ENCODE results near the gene MARCHF11. TPM values are rescaled to one million over a fixed set of nuclear protein-coding genes. Genes with fewer than 3 reads are reported as not detected.

Gene MARCHF11
- polyA plus RNA-seq, 3 donors: 3.0 to 5.7 (median 4.3) TPM

DNA sequence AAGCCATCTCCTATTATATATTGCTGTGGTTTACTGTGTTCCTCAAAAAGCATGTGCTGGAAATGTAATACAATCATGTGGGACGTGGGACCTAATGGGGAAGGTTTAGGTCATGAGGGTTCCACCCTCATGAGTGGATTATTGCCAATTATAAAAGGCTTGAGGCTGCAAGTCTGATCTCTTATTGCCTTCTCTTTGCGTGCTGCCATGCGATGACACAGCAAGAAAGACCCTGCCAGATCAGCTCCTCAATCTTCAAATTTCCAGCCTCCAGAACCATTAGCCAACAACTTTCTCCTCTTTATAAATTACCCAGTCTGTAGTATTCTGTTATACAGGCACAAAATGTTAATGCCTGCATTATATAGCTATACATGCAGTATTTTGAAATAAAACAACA lies 45.4 kb downstream of the MARCHF11 start:
- DNase-seq (ENCODE audit: low read depth in 3 of 3, low spot score in 2 of 3): no peak

DNA sequence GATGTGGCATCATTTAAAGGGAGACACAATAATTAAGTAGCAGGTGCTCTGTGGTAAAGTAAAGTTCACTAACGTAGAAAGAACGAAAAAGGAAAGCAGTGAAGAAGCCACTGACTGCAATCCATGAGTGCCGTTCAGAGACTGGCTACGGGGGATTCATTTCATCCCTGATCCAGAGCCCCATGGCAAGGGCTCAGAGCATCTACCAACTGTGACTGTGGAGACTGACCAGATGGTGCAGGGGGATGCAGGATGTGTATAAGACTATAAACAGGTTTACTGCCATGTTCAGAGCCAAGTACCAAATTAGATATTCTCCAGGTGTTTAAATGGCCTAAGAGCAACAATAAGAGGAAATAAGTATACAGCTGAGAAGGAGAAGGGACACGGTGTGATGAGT lies 47.7 kb downstream of the MARCHF11 start:
- DNase-seq (ENCODE audit: low read depth in 3 of 3, low spot score in 2 of 3): no peak

DNA sequence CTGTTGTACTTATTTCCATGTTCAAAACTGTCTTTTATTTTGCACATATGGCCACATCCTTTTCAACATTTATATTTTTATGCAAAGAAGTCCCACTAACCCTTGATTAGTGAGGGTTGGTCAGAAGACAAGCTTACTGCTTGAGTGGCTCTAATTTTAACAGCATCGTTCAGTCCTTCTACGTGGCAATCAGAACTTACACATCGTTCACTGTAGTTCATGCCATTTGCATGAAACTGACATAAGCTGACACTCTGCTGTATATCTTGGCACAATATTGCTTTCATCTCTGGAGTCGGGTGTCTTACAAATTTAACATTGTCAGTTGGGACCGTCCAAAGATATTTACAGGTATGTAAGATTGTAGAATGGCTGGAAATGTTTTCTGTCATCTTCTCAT lies 50.6 kb downstream of the MARCHF11 start:
- DNase-seq (ENCODE audit: low read depth in 3 of 3, low spot score in 2 of 3): no peak

GRCh38 chr5:16127865-16128544 lies 51.6 kb downstream of the MARCHF11 start:
- no peak for DNase-seq (ENCODE audit: low read depth in 3 of 3, low spot score in 2 of 3)

GRCh38 chr5:16120579-16120978 lies 59.0 kb downstream of the MARCHF11 start:
- DNase-seq (ENCODE audit: low read depth in 3 of 3, low spot score in 2 of 3): no peak

DNA sequence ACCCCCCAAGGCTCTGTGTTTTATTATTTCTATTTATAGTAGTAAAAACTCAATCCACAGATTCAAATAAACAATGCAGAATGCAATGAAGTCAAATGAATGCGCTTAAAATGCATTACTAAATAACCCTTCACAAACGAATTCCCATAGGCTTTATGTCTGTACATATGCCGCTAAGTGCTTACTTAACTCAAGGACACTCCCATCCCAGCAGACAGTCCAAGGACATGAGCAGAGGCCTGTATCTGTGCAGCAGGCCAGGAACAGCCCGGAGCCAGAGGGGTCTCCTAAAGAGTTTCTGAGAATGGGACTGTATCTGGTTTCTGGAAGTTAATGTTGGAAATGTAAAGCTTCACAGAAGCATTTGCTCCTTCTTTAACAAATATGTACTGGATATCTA lies 59.8 kb downstream of the MARCHF11 start:
- DNase-seq (ENCODE audit: low read depth in 3 of 3, low spot score in 2 of 3): no peak

DNA sequence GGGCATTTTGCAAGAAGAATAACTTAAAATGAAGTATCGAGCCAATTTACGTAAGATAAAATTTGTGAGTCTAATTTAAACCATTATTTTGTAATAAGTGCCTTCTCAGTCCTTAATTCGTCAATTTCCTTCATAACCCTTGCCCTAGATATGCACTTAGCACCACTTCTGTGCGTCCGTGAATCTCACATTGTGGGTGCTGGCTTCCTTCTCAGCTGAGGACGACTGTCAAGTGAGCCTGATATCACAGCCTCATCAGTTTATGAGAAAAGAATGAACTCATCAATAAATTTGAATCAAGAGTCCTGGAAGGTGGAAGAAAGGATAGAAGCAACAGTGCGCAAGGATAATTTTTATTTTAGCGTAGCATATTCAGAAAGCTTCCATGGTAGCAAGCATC lies 64.5 kb downstream of the MARCHF11 start:
- DNase-seq (ENCODE audit: low read depth in 3 of 3, low spot score in 2 of 3): no peak

DNA sequence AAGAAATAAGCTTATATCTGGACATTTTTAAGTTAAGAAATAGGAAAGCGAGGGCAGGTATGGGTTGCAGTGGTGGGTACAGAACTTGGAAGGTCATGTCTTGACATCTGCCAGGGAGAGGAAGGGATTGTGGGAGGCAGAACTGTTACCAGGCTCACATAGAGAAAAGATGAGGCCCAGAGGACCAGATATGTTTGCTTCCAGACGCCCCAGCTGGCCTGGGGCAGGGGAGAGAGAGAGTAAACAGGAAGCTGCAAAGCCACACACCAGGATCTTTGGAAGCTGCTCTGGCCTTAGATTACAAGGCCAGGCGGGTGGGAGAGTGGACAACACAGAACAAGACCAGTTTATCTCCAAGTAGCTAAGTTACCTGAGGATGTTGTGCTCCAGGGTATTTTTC lies 71.2 kb downstream of the MARCHF11 start:
- DNase-seq (ENCODE audit: low read depth in 3 of 3, low spot score in 2 of 3): no peak

- no peak for DNase-seq (ENCODE audit: low read depth in 3 of 3, low spot score in 2 of 3)
These were observed 74.6 kb downstream of the MARCHF11 start for GRCh38 chr5:16104961-16105360.

GRCh38 chr5:16095612-16096011 lies 84.0 kb downstream of the MARCHF11 start:
- DNase-seq (ENCODE audit: low read depth in 3 of 3, low spot score in 2 of 3): no peak

- no peak for DNase-seq (ENCODE audit: low read depth in 3 of 3, low spot score in 2 of 3)
These were observed 89.3 kb downstream of the MARCHF11 start for GRCh38 chr5:16090270-16090669.

DNA sequence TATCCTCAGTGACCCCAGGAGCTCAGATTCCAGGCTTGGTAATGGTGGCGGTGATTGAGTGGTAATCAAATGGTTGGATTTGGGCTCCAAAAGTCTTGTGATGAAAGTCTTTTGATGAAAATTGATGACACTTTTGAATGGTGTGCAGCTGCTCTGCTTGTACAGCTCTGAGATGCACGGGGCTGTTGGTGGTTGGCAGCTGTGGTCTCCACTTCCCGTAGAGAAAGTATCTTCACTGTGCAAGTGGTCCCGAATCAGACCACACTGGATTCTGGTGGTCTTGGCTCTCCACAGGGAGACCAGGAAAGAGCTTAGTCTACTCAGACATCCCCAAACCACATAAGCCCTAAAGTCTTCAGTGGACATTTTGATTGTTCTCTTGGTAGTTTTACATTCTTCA lies 96.6 kb downstream of the MARCHF11 start:
- no peak for DNase-seq (ENCODE audit: low read depth in 3 of 3, low spot score in 2 of 3)

GRCh38 chr5:16082053-16082452 lies 97.5 kb downstream of the MARCHF11 start:
- no peak for DNase-seq (ENCODE audit: low read depth in 3 of 3, low spot score in 2 of 3)

DNA sequence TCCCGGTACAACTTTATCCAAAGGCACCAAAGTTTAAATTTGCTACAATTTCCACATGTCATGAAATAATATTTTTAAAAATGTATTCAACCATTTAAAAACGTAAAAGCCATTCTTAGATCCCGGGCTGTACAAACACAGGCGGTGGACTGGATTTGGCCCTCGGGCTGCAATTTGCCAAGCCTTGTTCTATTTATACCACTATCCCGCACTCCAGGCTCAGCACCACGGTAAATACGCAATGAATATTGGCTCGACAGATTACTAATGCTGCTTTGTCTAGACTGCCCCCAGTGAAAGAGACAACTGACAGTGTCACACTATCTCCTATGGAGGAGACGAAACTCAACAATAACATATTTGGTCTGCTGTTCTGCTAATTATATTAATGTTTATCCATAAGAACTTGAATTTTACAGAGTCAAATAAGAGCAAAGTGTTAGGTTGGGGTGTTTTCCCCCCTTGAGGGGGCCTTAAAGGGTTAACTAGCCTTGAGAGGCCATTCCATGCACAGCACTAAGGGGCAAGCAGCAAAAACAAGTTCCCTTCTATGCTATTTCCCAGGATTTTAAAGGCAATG lies 98.1 kb downstream of the MARCHF11 start:
- no peak for DNase-seq (ENCODE audit: low read depth in 3 of 3, low spot score in 2 of 3)

DNA sequence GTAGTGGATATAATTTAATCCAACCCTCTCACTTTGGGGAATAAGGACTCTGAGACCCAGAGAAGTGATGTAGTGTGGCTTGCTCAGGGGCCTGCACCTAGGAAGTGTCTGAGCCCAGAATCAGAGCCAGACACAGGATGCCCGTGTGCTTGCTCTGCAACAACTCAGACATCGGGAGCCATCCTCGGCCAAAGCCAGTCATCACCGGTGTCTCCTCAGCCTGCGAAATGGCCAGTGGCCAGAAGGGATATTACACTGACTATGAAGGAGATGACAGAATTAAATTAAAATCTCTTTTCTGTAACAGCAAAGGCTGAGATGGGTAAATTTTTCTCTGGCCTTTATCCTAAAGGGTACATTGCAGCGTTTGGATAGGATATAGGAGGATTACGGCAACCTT lies 102.9 kb downstream of the MARCHF11 start:
- DNase-seq (ENCODE audit: low read depth in 3 of 3, low spot score in 2 of 3): no peak

DNA sequence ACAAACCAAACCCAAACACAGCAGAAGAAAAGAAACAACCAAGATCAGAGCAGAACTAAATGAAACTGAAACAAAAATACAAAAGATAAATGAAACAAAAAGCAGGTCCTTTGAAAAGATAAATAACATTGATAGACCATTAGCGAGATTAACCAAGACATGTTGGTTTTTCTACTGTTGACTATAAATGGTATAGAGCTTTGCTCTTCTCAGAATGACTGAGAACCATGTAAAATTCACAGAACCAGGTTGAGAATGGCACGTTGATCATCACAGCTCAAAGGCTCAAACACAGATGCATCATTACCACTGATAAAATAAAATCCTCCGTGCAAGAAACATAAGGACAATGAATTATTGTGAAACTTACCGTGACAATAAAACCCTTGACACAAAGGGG lies 105.2 kb downstream of the MARCHF11 start:
- DNase-seq (ENCODE audit: low read depth in 3 of 3, low spot score in 2 of 3): no peak

GRCh38 chr5:16072616-16073015 lies 107.0 kb downstream of the MARCHF11 start:
- no peak for DNase-seq (ENCODE audit: low read depth in 3 of 3, low spot score in 2 of 3)

GRCh38 chr5:16067415-16067814 lies 112.2 kb downstream of the MARCHF11 start:
- no peak for DNase-seq (ENCODE audit: low read depth in 3 of 3, low spot score in 2 of 3)

GRCh38 chr5:16066810-16067209 lies 112.8 kb downstream of the MARCHF11 start:
- DNase-seq (ENCODE audit: low read depth in 3 of 3, low spot score in 2 of 3): no peak

DNA sequence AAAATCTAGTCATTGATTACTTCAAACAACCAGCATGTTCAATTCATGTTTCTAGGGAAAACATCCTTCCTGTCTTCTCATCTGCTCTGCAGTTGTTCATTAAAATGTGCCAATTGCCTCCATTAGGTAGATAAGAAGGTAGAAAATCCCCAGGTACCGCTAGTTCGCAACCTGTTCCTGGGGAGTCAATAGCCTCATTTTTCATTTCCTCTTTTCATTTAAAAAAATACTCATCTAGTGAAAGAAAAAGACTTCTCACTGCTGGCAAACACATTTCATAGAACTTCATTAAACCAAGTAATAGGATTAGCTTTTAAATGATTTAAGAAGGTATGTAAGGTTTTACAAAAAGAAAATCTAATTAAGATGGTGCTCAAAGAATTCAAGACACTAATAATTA lies 113.3 kb downstream of the MARCHF11 start:
- DNase-seq (ENCODE audit: low read depth in 3 of 3, low spot score in 2 of 3): no peak

DNA sequence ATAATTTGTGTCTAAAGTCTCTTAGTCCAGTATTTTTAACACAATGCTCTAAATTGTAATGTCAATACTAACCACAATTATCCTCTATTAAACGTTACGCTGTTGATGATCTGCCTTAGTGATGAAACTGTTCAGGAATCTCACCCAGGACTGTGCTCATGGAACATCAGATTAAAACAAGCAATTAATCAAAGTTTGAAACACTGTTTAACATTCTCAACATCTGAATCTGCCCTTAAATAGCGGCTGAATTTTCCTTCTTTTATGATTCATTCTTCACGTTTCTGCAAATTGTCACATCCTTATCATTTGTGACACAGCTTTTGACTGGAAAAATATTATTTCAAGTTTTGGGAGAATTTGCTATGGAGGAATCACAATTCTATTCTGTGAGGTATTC lies 113.8 kb downstream of the MARCHF11 start:
- DNase-seq (ENCODE audit: low read depth in 3 of 3, low spot score in 2 of 3): no peak

DNA sequence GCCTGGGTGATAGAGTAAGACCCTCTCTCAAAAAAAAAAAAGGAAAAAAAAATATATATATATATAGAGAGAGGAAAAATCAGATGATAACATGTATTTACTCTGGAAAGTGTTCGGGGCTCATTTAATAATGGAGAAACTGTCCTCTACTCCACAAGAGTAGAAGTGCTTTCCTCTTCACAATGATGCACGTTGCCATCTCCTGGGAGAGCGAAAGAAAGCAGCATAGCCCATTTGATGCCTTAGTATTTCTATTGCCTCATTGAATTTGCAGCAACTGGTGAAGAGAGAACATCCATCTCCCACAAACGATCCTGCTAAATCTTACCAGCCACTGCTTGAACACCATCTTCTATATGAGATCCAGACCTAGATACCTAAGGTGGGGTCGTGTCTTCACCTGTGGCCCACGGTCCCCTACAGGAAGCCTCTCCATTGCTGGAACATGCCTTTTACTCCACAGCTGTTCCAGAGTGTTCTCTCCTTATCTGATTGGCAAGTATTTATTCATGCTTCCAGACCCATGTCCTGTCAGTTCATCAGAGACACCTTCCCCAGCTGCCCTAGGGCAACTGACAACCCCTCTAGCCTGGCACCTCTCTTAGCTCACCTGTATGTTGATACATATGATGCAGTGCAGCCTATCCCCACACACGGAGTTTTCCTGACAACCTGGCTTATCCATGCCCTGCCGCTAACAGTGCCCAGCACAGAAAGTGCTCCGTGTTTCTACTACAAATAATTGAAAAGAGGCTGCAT lies 115.3 kb downstream of the MARCHF11 start:
- no peak for DNase-seq (ENCODE audit: low read depth in 3 of 3, low spot score in 2 of 3)
